Measurements from ENCODE around the gene ASAP2. TPM values are rescaled to one million over a fixed set of nuclear protein-coding genes. Genes with fewer than 3 reads are reported as not detected.

ASAP2 gene
- total and polyA plus RNA-seq, 4 experiments from 2014 or later: not detected

DNA sequence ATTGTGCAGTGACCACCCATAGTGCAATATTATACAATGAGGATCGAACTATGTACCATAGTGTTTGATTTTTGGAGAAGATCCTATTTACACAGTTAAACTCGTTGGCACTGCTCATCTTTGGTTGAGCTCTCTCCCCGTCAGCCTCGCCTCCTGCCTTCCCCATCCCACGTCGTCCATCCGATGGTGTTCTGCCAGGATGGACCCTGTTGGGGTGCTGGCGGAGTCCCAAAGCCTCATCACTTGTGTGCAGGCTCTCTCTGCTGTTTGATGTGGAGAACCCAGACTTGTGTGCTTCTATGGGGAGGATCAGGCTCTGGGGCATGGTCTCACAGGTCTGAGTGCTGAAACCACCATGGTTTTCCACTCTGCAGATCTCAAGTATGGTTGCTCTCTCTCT is 131.3 kb downstream of the ASAP2 start:
- peaks cover 0 to 6% (median 2%) of the 10 kb centered on the region in 4 donors for H3K4me1 Mint-ChIP-seq
- peaks cover 3 to 6% of the 10 kb centered on the region in 2 donors for H3K27me3 Mint-ChIP-seq
- H3K27ac ChIP-seq (ENCODE audit: low read depth, low read length): no peak overlapping the region
- POLR2A ChIA-PET (ENCODE audit: partially characterized antibody): no interaction called here
- CTCF ChIA-PET (ENCODE audit: partially characterized antibody): no interaction called here
- intact Hi-C loops (cut with micrococcal nuclease): no loop called here
- no peak overlapping the region for H3K27ac Mint-ChIP-seq
- H3K36me3 Mint-ChIP-seq: no peaks in the 10 kb centered on the region
- no peak for DNase-seq
- no peak overlapping the region for H3K4me3 ChIP-seq (ENCODE audit: low read length in 2 of 2)
- no peak overlapping the region for H3K4me3 Mint-ChIP-seq
- H3K9me3 Mint-ChIP-seq: no peaks in the 10 kb centered on the region
- H3K9me3 ChIP-seq (ENCODE audit: control insufficient read depth in 1 of 2, low read length in 2 of 2): no peaks in the 10 kb centered on the region
- no peaks in the 10 kb centered on the region for H3K36me3 ChIP-seq (ENCODE audit: insufficient read depth, low read length)
- no peaks in the 10 kb centered on the region for H3K4me1 ChIP-seq (ENCODE audit: insufficient read depth, low read length)
- no peaks in the 10 kb centered on the region for H3K27me3 ChIP-seq (ENCODE audit: insufficient read depth, low read length)

GRCh38 chr2:9341337-9341887 is 134.8 kb downstream of the ASAP2 start:
- DNase-seq: no peak
- H3K27me3 ChIP-seq (ENCODE audit: insufficient read depth, low read length): no peaks in the 10 kb centered on the region
- H3K4me1 ChIP-seq (ENCODE audit: insufficient read depth, low read length): no peaks in the 10 kb centered on the region
- H3K4me1 Mint-ChIP-seq: peaks cover 0 to 3% (median under 1%) of the 10 kb centered on the region in 4 donors
- no peak overlapping the region for H3K4me3 Mint-ChIP-seq
- no peaks in the 10 kb centered on the region for H3K9me3 ChIP-seq (ENCODE audit: control insufficient read depth in 1 of 2, low read length in 2 of 2)
- H3K27me3 Mint-ChIP-seq: peaks cover 3 to 11% of the 10 kb centered on the region in 2 donors
- CTCF ChIA-PET (ENCODE audit: partially characterized antibody): no interaction called here
- H3K27ac Mint-ChIP-seq: no peak overlapping the region
- H3K4me3 ChIP-seq (ENCODE audit: low read length in 2 of 2): no peak overlapping the region
- H3K36me3 Mint-ChIP-seq: no peaks in the 10 kb centered on the region
- no peaks in the 10 kb centered on the region for H3K9me3 Mint-ChIP-seq
- intact Hi-C loops (cut with micrococcal nuclease): no loop called here
- POLR2A ChIA-PET (ENCODE audit: partially characterized antibody): no interaction called here
- no peaks in the 10 kb centered on the region for H3K36me3 ChIP-seq (ENCODE audit: insufficient read depth, low read length)
- H3K27ac ChIP-seq (ENCODE audit: low read depth, low read length): no peak overlapping the region

DNA sequence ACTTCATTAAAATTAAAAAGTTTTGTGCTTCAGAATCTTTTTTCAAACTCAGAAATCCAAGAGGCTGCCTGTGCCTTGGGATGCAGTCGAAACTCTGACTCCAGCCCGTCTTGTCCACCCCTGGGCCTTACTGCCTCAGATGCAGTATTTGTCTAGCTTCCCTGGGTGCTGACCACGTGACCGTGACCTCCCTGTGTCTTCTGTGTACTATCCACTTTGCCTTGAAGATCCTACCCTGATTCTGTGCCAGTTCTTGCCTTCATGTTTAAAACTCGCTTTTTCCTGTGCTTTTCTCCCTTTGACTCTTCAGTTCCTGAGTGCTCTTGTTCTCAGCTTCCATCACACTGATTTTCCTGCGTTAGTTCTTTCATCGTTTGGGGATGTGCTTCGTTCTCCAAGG is 136.0 kb downstream of the ASAP2 start:
- H3K27ac Mint-ChIP-seq: no peak overlapping the region
- ChIA-PET CTCF (ENCODE audit: partially characterized antibody) (interaction anchor here (1.3 kb wide), 1 partner anchor 32 kb away, joined by 3 read pairs; no protein-coding TSS in a partner anchor), POLR2A (ENCODE audit: partially characterized antibody) (no interaction called here)
- intact Hi-C loops (cut with micrococcal nuclease): no loop called here
- DNase-seq: no peak
- H3K9me3 ChIP-seq (ENCODE audit: control insufficient read depth in 1 of 2, low read length in 2 of 2): no peaks in the 10 kb centered on the region
- no peak overlapping the region for H3K4me3 Mint-ChIP-seq
- H3K36me3 Mint-ChIP-seq: no peaks in the 10 kb centered on the region
- no peaks in the 10 kb centered on the region for H3K4me1 Mint-ChIP-seq
- no peak overlapping the region for H3K4me3 ChIP-seq (ENCODE audit: low read length in 2 of 2)
- H3K4me1 ChIP-seq (ENCODE audit: insufficient read depth, low read length): no peaks in the 10 kb centered on the region
- H3K27me3 ChIP-seq (ENCODE audit: insufficient read depth, low read length): no peaks in the 10 kb centered on the region
- H3K36me3 ChIP-seq (ENCODE audit: insufficient read depth, low read length): no peaks in the 10 kb centered on the region
- no peak overlapping the region for H3K27ac ChIP-seq (ENCODE audit: low read depth, low read length)
- H3K9me3 Mint-ChIP-seq: no peaks in the 10 kb centered on the region
- peaks cover 3 to 9% of the 10 kb centered on the region in 2 donors for H3K27me3 Mint-ChIP-seq

DNA sequence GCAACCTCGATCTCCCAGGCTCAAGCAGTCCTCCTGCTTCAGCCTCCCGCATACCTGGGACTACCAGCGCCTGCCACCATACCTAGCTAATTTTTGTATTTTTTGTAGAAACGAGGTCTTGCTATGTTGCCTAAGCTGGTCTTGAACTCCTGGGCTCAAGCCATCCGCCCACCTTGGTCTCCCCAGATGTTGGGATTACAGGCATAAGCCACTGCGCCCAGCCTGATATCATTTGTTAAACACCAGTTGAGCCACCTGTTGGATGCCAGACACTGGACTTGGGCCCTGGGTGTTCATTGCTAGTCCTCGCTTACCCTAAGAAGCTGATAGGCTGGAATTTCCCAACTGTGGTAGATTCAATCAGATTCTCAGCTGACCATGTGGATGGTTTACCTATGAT is 136.9 kb downstream of the ASAP2 start:
- no peaks in the 10 kb centered on the region for H3K4me1 ChIP-seq (ENCODE audit: insufficient read depth, low read length)
- no peaks in the 10 kb centered on the region for H3K9me3 Mint-ChIP-seq
- ChIA-PET POLR2A (ENCODE audit: partially characterized antibody) (no interaction called here), CTCF (ENCODE audit: partially characterized antibody) (interaction anchor here (1.3 kb wide), 1 partner anchor 33 kb away, joined by 3 read pairs; no protein-coding TSS in a partner anchor)
- intact Hi-C loops (cut with micrococcal nuclease): no loop called here
- no peak overlapping the region for H3K4me3 Mint-ChIP-seq
- DNase-seq: no peak
- H3K27me3 Mint-ChIP-seq: peaks cover 3 to 9% of the 10 kb centered on the region in 2 donors
- H3K9me3 ChIP-seq (ENCODE audit: control insufficient read depth in 1 of 2, low read length in 2 of 2): no peaks in the 10 kb centered on the region
- no peaks in the 10 kb centered on the region for H3K36me3 Mint-ChIP-seq
- no peak overlapping the region for H3K27ac Mint-ChIP-seq
- no peaks in the 10 kb centered on the region for H3K36me3 ChIP-seq (ENCODE audit: insufficient read depth, low read length)
- H3K27ac ChIP-seq (ENCODE audit: low read depth, low read length): no peak overlapping the region
- H3K4me1 Mint-ChIP-seq: no peaks in the 10 kb centered on the region
- no peak overlapping the region for H3K4me3 ChIP-seq (ENCODE audit: low read length in 2 of 2)
- no peaks in the 10 kb centered on the region for H3K27me3 ChIP-seq (ENCODE audit: insufficient read depth, low read length)

GRCh38 chr2:9344434-9344833 is 137.8 kb downstream of the ASAP2 start:
- Histone ChIP-seq H3K27me3 (ENCODE audit: insufficient read depth, low read length) (no peaks in the 10 kb centered on the region), H3K9me3 (ENCODE audit: control insufficient read depth in 1 of 2, low read length in 2 of 2) (no peaks in the 10 kb centered on the region), H3K36me3 (ENCODE audit: insufficient read depth, low read length) (no peaks in the 10 kb centered on the region), H3K27ac (ENCODE audit: low read depth, low read length) (no peak overlapping the region), H3K4me1 (ENCODE audit: insufficient read depth, low read length) (no peaks in the 10 kb centered on the region), H3K4me3 (ENCODE audit: low read length in 2 of 2) (no peak overlapping the region)
- DNase-seq: no peak
- H3K4me1 Mint-ChIP-seq: no peaks in the 10 kb centered on the region
- CTCF ChIA-PET (ENCODE audit: partially characterized antibody): no interaction called here
- intact Hi-C loops (cut with micrococcal nuclease): no loop called here
- H3K9me3 Mint-ChIP-seq: no peaks in the 10 kb centered on the region
- POLR2A ChIA-PET (ENCODE audit: partially characterized antibody): no interaction called here
- H3K36me3 Mint-ChIP-seq: no peaks in the 10 kb centered on the region
- peaks cover 3 to 9% of the 10 kb centered on the region in 2 donors for H3K27me3 Mint-ChIP-seq
- no peak overlapping the region for H3K27ac Mint-ChIP-seq
- no peak overlapping the region for H3K4me3 Mint-ChIP-seq

- Histone ChIP-seq H3K27me3 (ENCODE audit: insufficient read depth, low read length) (no peaks in the 10 kb centered on the region), H3K27ac (ENCODE audit: low read depth, low read length) (no peak overlapping the region), H3K4me3 (ENCODE audit: low read length in 2 of 2) (no peak overlapping the region), H3K36me3 (ENCODE audit: insufficient read depth, low read length) (no peaks in the 10 kb centered on the region), H3K9me3 (ENCODE audit: control insufficient read depth in 1 of 2, low read length in 2 of 2) (no peaks in the 10 kb centered on the region), H3K4me1 (ENCODE audit: insufficient read depth, low read length) (no peaks in the 10 kb centered on the region)
- H3K9me3 Mint-ChIP-seq: no peaks in the 10 kb centered on the region
- H3K4me3 Mint-ChIP-seq: no peak overlapping the region
- ChIA-PET CTCF (ENCODE audit: partially characterized antibody) (no interaction called here), POLR2A (ENCODE audit: partially characterized antibody) (no interaction called here)
- H3K27ac Mint-ChIP-seq: no peak overlapping the region
- intact Hi-C loops (cut with micrococcal nuclease): no loop called here
- no peaks in the 10 kb centered on the region for H3K4me1 Mint-ChIP-seq
- no peak for DNase-seq
- H3K27me3 Mint-ChIP-seq: peaks cover 5 to 9% of the 10 kb centered on the region in 2 donors
- no peaks in the 10 kb centered on the region for H3K36me3 Mint-ChIP-seq
Observed at GRCh38 chr2:9345343-9345742, 138.7 kb downstream of the ASAP2 start.

DNA sequence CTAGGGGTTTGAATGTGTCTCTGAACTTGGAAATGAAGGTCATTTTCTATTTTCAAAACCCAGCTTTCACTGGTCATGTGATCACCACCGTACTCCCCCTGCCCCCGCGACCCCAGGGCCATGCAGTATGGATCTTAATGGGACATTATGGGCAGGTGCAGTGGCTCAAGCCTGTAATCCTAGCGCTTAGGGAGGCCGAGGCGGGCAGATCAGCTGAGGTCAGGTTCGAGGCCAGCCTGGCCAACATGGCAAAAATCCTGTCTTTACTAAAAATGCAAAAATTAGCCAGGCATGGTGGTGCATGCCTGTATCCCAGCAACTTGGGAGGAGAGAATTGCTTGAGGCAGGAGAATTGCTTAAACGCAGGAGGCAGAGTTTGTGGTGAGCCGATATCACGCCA is 139.4 kb downstream of the ASAP2 start:
- no peak for DNase-seq
- Mint-ChIP-seq H3K27me3 (peaks cover 7 to 14% of the 10 kb centered on the region in 2 donors), H3K36me3 (no peaks in the 10 kb centered on the region), H3K4me3 (no peak overlapping the region), H3K27ac (no peak overlapping the region), H3K9me3 (no peaks in the 10 kb centered on the region), H3K4me1 (no peaks in the 10 kb centered on the region)
- intact Hi-C loops (cut with micrococcal nuclease): no loop called here
- H3K9me3 ChIP-seq (ENCODE audit: control insufficient read depth in 1 of 2, low read length in 2 of 2): no peaks in the 10 kb centered on the region
- POLR2A ChIA-PET (ENCODE audit: partially characterized antibody): no interaction called here
- H3K36me3 ChIP-seq (ENCODE audit: insufficient read depth, low read length): no peaks in the 10 kb centered on the region
- CTCF ChIA-PET (ENCODE audit: partially characterized antibody): no interaction called here
- no peaks in the 10 kb centered on the region for H3K27me3 ChIP-seq (ENCODE audit: insufficient read depth, low read length)
- H3K27ac ChIP-seq (ENCODE audit: low read depth, low read length): no peak overlapping the region
- H3K4me1 ChIP-seq (ENCODE audit: insufficient read depth, low read length): no peaks in the 10 kb centered on the region
- no peak overlapping the region for H3K4me3 ChIP-seq (ENCODE audit: low read length in 2 of 2)

DNA sequence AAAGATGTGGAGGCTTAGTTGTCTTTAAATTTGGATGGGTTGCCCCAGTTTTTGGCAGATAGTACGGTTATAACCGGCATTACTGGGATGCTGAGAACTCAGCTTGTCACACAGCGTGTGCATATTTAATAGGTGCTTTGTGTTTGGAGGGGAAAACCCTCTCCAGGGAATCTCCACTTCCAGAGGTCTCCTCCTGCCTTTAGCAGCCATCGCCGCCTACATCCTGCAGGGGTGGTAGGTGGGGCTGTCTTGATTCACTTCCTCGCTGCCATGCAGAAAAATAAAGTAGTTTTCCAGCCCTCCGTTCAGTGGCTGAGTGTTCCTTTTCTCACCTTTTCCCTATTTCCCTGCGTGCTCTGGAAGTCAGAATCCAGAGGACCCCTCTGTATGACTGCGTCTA is 140.3 kb downstream of the ASAP2 start:
- Mint-ChIP-seq H3K27ac (no peak overlapping the region), H3K27me3 (peaks cover 7 to 14% of the 10 kb centered on the region in 2 donors), H3K4me1 (no peaks in the 10 kb centered on the region), H3K36me3 (no peaks in the 10 kb centered on the region), H3K4me3 (no peak overlapping the region), H3K9me3 (no peaks in the 10 kb centered on the region)
- Histone ChIP-seq H3K4me1 (ENCODE audit: insufficient read depth, low read length) (no peaks in the 10 kb centered on the region), H3K27me3 (ENCODE audit: insufficient read depth, low read length) (no peaks in the 10 kb centered on the region), H3K36me3 (ENCODE audit: insufficient read depth, low read length) (no peaks in the 10 kb centered on the region), H3K4me3 (ENCODE audit: low read length in 2 of 2) (no peak overlapping the region), H3K9me3 (ENCODE audit: control insufficient read depth in 1 of 2, low read length in 2 of 2) (no peaks in the 10 kb centered on the region), H3K27ac (ENCODE audit: low read depth, low read length) (no peak overlapping the region)
- intact Hi-C loops (cut with micrococcal nuclease): no loop called here
- ChIA-PET POLR2A (ENCODE audit: partially characterized antibody) (no interaction called here), CTCF (ENCODE audit: partially characterized antibody) (no interaction called here)
- no peak for DNase-seq

All from CD4-positive, alpha-beta memory T cell (primary cell).